ENCODE data around the gene ADARB2. TPM values are rescaled to one million over a fixed set of nuclear protein-coding genes. Genes with fewer than 3 reads are reported as not detected.

The ADARB2 gene
- total RNA-seq, 6 experiments from 2014 or later, result not detected

GRCh38 chr10:1380088-1380671, 357.1 kb downstream of the ADARB2 start:
- TF ChIP-seq, protein P1, sequence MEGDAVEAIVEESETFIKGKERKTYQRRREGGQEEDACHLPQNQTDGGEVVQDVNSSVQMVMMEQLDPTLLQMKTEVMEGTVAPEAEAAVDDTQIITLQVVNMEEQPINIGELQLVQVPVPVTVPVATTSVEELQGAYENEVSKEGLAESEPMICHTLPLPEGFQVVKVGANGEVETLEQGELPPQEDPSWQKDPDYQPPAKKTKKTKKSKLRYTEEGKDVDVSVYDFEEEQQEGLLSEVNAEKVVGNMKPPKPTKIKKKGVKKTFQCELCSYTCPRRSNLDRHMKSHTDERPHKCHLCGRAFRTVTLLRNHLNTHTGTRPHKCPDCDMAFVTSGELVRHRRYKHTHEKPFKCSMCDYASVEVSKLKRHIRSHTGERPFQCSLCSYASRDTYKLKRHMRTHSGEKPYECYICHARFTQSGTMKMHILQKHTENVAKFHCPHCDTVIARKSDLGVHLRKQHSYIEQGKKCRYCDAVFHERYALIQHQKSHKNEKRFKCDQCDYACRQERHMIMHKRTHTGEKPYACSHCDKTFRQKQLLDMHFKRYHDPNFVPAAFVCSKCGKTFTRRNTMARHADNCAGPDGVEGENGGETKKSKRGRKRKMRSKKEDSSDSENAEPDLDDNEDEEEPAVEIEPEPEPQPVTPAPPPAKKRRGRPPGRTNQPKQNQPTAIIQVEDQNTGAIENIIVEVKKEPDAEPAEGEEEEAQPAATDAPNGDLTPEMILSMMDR (IDR thresholded peaks at IDR 0.05), result no peak
- Mint-ChIP-seq H3K27me3 (ENCODE audit: insufficient read depth) (no peaks in the 10 kb centered on the region; the same call in 1 of the 2 replicates), H3K9me3 (peaks cover 61% of the 10 kb centered on the region), H3K36me3 (ENCODE audit: low read depth) (peaks cover 15% of the 10 kb centered on the region), H3K4me3 (no peak overlapping the region), H3K4me1 (ENCODE audit: low read depth) (no peaks in the 10 kb centered on the region), H3K27ac (no peak overlapping the region)
- no peak for DNase-seq

GRCh38 chr10:1379601-1380000, 357.7 kb downstream of the ADARB2 start:
- no peak for DNase-seq
- H3K36me3 Mint-ChIP-seq (ENCODE audit: low read depth), result peaks cover 15% of the 10 kb centered on the region
- TF ChIP-seq, protein P1 (IDR thresholded peaks at IDR 0.05), result no peak
- H3K27ac Mint-ChIP-seq, result no peak overlapping the region
- no peaks in the 10 kb centered on the region; the same call in none of the 2 replicates for H3K27me3 Mint-ChIP-seq (ENCODE audit: insufficient read depth)
- H3K9me3 Mint-ChIP-seq, result peaks cover 65% of the 10 kb centered on the region
- no peak overlapping the region for H3K4me3 Mint-ChIP-seq
- no peaks in the 10 kb centered on the region for H3K4me1 Mint-ChIP-seq (ENCODE audit: low read depth)

GRCh38 chr10:1378473-1378872, 358.9 kb downstream of the ADARB2 start:
- no peaks in the 10 kb centered on the region; the same call in none of the 2 replicates for H3K27me3 Mint-ChIP-seq (ENCODE audit: insufficient read depth)

DNA sequence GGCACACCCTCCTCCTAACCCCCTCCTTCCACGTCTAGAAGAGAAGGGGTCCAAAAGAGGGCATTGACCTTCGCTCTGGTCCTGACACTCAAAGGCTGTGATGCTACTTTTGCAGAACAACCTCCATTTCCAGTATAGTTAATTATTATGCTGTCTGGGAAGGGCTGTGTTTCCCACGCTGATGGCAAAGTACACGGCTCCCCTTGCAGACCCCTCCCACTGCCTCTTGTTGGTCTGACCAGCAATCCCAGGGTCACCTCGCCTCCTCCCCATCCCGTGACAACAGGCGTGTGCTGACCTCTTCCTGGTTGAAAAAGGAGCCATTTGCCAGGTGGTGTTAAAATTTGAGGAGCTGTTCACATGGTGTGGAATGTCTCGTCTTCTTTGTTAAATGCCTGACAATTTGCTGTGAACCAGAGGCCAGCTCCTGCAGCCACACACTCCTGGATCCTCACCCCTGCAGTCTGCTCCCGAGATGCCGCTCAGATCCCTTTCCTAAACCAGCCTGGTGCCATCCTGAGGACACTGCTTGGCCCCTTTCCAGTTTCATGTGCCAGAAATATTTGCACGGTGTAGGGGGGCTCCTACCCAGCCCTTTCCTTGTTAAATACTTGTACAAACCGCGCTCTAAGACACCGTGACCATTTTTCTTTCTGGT, 359.5 kb downstream of the ADARB2 start:
- Mint-ChIP-seq H3K27ac (no peak overlapping the region), H3K27me3 (ENCODE audit: insufficient read depth) (no peaks in the 10 kb centered on the region; the same call in none of the 2 replicates), H3K36me3 (ENCODE audit: low read depth) (peaks cover 15% of the 10 kb centered on the region), H3K9me3 (peaks cover 56% of the 10 kb centered on the region), H3K4me3 (no peak overlapping the region), H3K4me1 (ENCODE audit: low read depth) (no peaks in the 10 kb centered on the region)
- no peak for DNase-seq
- TF ChIP-seq, protein P1 (IDR thresholded peaks at IDR 0.05), result no peak

More at GRCh38 chr10:1378473-1378872, 358.9 kb downstream of the ADARB2 start:
- Mint-ChIP-seq H3K9me3 (peaks cover 60% of the 10 kb centered on the region), H3K36me3 (ENCODE audit: low read depth) (peaks cover 15% of the 10 kb centered on the region), H3K4me3 (no peak overlapping the region), H3K4me1 (ENCODE audit: low read depth) (no peaks in the 10 kb centered on the region), H3K27ac (no peak overlapping the region)
- DNase-seq, result no peak
- TF ChIP-seq, protein P1 (IDR thresholded peaks at IDR 0.05), result no peak

DNA sequence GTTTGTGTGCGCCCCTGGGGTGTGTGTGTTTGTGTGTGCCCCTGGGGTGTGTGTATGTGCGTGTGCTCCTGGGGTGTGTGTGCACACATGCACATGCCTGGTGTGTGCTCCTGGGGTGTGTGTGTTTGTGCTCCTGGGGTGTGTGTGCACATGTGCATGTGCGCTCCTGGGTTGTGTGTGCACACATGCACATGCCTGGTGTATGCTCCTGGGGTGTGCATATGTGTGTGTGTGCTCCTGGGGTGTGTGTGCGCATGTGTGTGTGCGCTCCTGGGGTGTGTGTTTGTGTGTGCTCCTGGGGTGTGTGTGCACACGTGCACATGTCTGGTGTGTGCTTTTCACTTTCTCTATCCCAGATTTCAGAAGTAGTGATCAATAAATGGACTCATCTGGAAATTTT, 360.1 kb downstream of the ADARB2 start:
- Mint-ChIP-seq H3K9me3 (peaks cover 55% of the 10 kb centered on the region), H3K4me3 (no peak overlapping the region), H3K27me3 (ENCODE audit: insufficient read depth) (no peaks in the 10 kb centered on the region; the same call in none of the 2 replicates), H3K27ac (no peak overlapping the region), H3K36me3 (ENCODE audit: low read depth) (peaks cover 15% of the 10 kb centered on the region), H3K4me1 (ENCODE audit: low read depth) (no peaks in the 10 kb centered on the region)
- TF ChIP-seq, protein P1 (IDR thresholded peaks at IDR 0.05), result no peak
- DNase-seq, result no peak

Measured in HFFc6 (cell line).